Fibroblast of villous mesenchyme (primary cell): ENCODE data around the gene DNAJC22. TPM values are rescaled to one million over a fixed set of nuclear protein-coding genes. Genes with fewer than 3 reads are reported as not detected.
A peak's percentile ranks its signal among the peaks of the same experiment; 100 is the strongest.
"Not testable (repeated sequence)": the region's sequence is repeated elsewhere in the genome, so short reads cannot be mapped to it uniquely, and the experiment has no call there.

Source experiments
- DNase-seq: peaks from one replicate; pipeline ENCODE4 v3.0.0-alpha.2; 2010; ENCODE audit warnings: low read depth
- H3K4me3 ChIP-seq: 2 replicates; pipeline ENCODE4 v1.5.1; 2011; ENCODE audit warnings: low read depth, mild to moderate bottlenecking, low read length
- CTCF ChIP-seq: IDR thresholded peaks from 2 replicates; pipeline ENCODE4 v1.5.1; 2012; ENCODE audit warnings: low read depth, mild to moderate bottlenecking, low read length; ENCODE audit not compliant: insufficient read depth
- total RNA-seq: library from RNA; depleted of rRNA; stranded (reverse); fragments of >200 nt; gene quantifications from 2 replicates; pipeline ENCODE4 v1.2.3, GENCODE V29; 2012

DNAJC22 gene
- total RNA-seq: 1.7 and 2.6 TPM in 2 replicates

DNA sequence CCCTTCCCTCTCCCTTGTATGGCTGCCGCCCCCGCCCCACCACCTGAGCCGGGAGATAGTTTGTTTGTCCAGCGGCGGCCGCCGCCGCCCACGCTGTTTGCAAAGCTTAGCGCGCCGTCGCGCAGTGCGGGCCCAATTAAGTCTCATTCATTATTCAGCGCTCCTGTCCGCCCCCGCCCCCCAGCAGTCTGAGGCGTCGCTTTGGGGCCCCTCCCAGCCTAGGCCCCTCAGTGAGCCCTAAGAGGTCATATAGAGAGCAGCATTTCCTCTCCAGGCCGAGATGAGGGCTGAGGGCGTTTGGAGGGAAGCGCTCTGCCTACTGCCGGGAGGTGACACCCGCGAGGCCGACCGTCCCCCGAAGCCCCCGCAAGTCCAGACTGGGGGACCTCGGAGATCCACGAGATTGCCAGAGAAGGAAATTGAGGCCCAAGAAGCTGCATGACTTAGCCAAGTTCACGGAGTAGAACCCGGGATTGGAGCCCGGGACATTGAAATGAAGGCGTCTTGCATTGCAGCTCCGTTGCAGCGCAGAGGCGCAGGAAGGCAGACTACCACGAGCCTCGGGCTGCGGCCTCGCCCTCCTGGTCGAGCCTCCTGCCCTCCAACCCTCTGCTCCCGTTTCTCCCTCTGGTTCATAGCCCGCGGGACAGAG, at the start of gene DNAJC22:
DNAJC22 (plus strand) TSS at position 230 of the 652 bp plus-strand sequence. CDS start 1,985 bp downstream, outside the sequence.
- TF ChIP-seq CTCF: no peak
- DNase-seq: no peak
- peak within 1 kb of the TSS; percentile 51 for H3K4me3 ChIP-seq

- DNase-seq: no peak
- no peak for TF ChIP-seq CTCF
- H3K4me3 ChIP-seq: peak overlapping the region; percentile 21
Observed at GRCh38 chr12:49297695-49298060, 49.0 kb upstream of the DNAJC22 start.

- TF ChIP-seq CTCF: no peak
- H3K4me3 ChIP-seq: no peak overlapping the region
- DNase-seq: no peak
Observed at GRCh38 chr12:49298160-49298559, 48.5 kb upstream of the DNAJC22 start.

GRCh38 chr12:49301760-49302159, 44.9 kb upstream of the DNAJC22 start:
- H3K4me3 ChIP-seq: no peak overlapping the region
- TF ChIP-seq CTCF: no peak
- peak; percentile 61 for DNase-seq

DNA sequence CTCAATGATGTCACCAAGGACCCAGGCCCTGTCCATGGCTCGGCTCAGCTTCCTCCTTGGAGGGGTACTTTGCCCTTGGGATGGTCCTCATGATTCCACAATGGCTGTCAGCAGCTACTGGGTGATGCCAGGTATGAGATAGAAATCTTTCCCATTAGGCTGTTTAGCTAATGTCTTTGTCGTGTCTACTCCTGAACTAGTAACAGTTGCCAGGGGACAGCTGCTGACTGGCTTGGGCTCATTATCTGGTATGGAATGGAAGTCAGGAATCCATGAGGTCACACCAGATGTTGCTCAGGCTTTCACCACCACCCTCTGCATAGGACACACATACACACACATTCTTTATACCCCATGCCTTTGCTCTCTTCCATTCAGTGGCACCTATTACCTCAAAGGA, 42.5 kb upstream of the DNAJC22 start:
- no peak for TF ChIP-seq CTCF
- H3K4me3 ChIP-seq: no peak overlapping the region
- DNase-seq: peak; percentile 44

GRCh38 chr12:49305762-49306510, 40.8 kb upstream of the DNAJC22 start:
- H3K4me3 ChIP-seq: no peak overlapping the region
- TF ChIP-seq CTCF: no peak
- DNase-seq: no peak

GRCh38 chr12:49309386-49309785, 37.3 kb upstream of the DNAJC22 start:
- DNase-seq: no peak
- H3K4me3 ChIP-seq: no peak overlapping the region
- no peak for TF ChIP-seq CTCF

GRCh38 chr12:49310451-49311000, 36.2 kb upstream of the DNAJC22 start:
- not testable (repeated sequence) for DNase-seq

More at GRCh38 chr12:49310451-49311000, 36.2 kb upstream of the DNAJC22 start:
- not testable (repeated sequence) for H3K4me3 ChIP-seq
